ENCODE data around the gene MVB12B. TPM values are rescaled to one million over a fixed set of nuclear protein-coding genes. Genes with fewer than 3 reads are reported as not detected.
A peak's percentile ranks its signal among the peaks of the same experiment; 100 is the strongest.

The MVB12B gene
- polyA plus RNA-seq, 1 donor from 2014 or later: 39.5 TPM

DNA sequence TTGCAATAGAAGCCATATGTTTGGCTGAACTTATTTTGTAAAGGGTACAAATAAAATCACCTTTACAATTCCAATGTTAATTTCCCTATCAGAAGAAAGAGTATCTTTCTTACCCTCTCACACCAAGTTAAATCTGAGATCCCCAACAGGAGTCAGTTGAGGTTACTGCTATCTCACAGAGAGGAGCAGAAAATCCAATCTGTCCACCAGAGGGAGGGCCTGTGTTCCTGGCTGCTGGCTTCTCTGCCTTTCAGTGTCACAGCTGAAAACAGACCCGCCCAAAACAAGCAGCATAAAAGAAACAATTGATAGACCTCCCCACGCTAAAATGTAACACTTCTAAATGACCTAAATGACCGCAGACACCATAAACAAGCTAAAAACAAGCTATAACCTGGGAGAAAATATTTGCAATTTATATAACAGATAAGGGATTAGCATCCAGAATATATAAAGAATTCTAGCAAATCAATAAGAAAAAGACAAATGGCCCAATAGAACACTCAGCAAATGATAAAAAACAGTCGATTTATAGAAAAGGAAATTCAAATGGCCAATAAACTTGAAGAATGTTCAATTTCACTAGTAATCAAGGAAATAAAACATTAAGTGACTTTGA, 24.5 kb upstream of the MVB12B start:
- Histone ChIP-seq H3K27me3 (ENCODE audit: insufficient read depth, low read depth, low read length) (no peaks in the 10 kb centered on the region), H3K4me3 (ENCODE audit: low read length) (no peak overlapping the region), H3K9me3 (ENCODE audit: low read length) (no peaks in the 10 kb centered on the region), H3K4me2 (ENCODE audit: low read length) (no peak overlapping the region), H3K9ac (ENCODE audit: low read length) (no peak overlapping the region), H3K79me2 (replicated peaks; ENCODE audit: insufficient read depth, low read length) (no peaks in the 10 kb centered on the region), H3F3A (ENCODE audit: insufficient read depth, low read length, poor library complexity, severe bottlenecking) (no peaks in the 10 kb centered on the region), H3K9me2 (ENCODE audit: insufficient read depth, low read length) (no peaks in the 10 kb centered on the region), H2AFZ (ENCODE audit: low read depth, low read length) (no peak overlapping the region), H3K36me3 (ENCODE audit: insufficient read depth, low read length) (no peaks in the 10 kb centered on the region), H4K20me1 (ENCODE audit: insufficient read depth) (no peaks in the 10 kb centered on the region), H3K27ac (ENCODE audit: low read length) (no peak overlapping the region)
- TF ChIP-seq RAD21 (conservative IDR thresholded peaks at IDR 0.05): no peak
- peak; percentile 18 for TF ChIP-seq SMC3 (conservative IDR thresholded peaks at IDR 0.05; ENCODE audit: poor library complexity)

DNA sequence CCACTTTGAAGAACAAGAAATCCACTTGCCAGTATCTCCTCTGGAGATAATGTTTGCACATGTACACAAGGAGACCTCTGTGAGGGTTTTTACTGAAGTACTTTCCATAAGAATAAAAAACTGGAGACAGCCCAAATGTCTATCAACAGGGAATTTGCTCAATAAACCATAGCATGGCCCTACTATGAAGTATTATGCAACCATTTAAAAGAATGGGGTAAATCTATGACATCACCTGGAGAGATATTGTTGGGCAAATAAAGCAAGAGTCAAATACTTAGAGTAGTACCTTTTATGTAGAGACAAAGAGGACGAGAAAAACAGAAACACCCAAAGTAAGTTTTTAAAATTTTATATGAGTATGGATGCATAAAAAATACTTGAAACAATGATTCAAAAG, 23.9 kb upstream of the MVB12B start:
- H3K27ac ChIP-seq (ENCODE audit: low read length): no peak overlapping the region

DNA sequence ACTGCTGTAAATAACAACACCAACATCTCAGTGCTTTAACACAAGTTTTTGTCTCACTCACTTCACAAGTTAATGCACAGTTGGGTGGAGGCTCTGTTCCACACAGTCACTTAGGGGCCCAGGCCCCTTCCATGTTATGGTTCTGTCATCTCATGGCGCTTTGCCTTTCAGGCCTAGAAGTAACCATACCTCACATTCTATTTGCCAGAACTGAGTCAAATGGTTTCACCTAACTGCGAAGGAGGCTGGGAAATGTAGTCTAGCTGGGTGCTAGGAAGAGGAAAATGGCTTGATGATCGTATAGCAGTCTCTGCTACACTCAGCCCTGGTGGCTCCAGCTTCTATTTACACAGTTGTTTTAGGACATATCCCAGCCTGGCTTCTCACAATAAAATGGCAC, 23.1 kb upstream of the MVB12B start:
- no peaks in the 10 kb centered on the region for H3K27me3 ChIP-seq (ENCODE audit: insufficient read depth, low read depth, low read length)
- H3K27ac ChIP-seq (ENCODE audit: low read length): no peak overlapping the region
- H3K9me3 ChIP-seq (ENCODE audit: low read length): no peaks in the 10 kb centered on the region
- H3F3A ChIP-seq (ENCODE audit: insufficient read depth, low read length, poor library complexity, severe bottlenecking): no peaks in the 10 kb centered on the region
- no peaks in the 10 kb centered on the region for H3K9me2 ChIP-seq (ENCODE audit: insufficient read depth, low read length)
- H3K9ac ChIP-seq (ENCODE audit: low read length): no peak overlapping the region
- H3K79me2 ChIP-seq (replicated peaks; ENCODE audit: insufficient read depth, low read length): no peaks in the 10 kb centered on the region
- H3K4me3 ChIP-seq (ENCODE audit: low read length): no peak overlapping the region
- TF ChIP-seq MXI1 (conservative IDR thresholded peaks at IDR 0.05; ENCODE audit: poor library complexity, severe bottlenecking): no peak
- no peak for TF ChIP-seq TAF1 (IDR thresholded peaks at IDR 0.05; ENCODE audit: low read depth)
- TF ChIP-seq, protein P1, sequence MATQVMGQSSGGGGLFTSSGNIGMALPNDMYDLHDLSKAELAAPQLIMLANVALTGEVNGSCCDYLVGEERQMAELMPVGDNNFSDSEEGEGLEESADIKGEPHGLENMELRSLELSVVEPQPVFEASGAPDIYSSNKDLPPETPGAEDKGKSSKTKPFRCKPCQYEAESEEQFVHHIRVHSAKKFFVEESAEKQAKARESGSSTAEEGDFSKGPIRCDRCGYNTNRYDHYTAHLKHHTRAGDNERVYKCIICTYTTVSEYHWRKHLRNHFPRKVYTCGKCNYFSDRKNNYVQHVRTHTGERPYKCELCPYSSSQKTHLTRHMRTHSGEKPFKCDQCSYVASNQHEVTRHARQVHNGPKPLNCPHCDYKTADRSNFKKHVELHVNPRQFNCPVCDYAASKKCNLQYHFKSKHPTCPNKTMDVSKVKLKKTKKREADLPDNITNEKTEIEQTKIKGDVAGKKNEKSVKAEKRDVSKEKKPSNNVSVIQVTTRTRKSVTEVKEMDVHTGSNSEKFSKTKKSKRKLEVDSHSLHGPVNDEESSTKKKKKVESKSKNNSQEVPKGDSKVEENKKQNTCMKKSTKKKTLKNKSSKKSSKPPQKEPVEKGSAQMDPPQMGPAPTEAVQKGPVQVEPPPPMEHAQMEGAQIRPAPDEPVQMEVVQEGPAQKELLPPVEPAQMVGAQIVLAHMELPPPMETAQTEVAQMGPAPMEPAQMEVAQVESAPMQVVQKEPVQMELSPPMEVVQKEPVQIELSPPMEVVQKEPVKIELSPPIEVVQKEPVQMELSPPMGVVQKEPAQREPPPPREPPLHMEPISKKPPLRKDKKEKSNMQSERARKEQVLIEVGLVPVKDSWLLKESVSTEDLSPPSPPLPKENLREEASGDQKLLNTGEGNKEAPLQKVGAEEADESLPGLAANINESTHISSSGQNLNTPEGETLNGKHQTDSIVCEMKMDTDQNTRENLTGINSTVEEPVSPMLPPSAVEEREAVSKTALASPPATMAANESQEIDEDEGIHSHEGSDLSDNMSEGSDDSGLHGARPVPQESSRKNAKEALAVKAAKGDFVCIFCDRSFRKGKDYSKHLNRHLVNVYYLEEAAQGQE (IDR thresholded peaks at IDR 0.05; ENCODE audit: borderline replicate concordance): no peak
- TF ChIP-seq EP300 (conservative IDR thresholded peaks at IDR 0.05; ENCODE audit: poor library complexity, severe bottlenecking): no peak
- TF ChIP-seq, protein P2, sequence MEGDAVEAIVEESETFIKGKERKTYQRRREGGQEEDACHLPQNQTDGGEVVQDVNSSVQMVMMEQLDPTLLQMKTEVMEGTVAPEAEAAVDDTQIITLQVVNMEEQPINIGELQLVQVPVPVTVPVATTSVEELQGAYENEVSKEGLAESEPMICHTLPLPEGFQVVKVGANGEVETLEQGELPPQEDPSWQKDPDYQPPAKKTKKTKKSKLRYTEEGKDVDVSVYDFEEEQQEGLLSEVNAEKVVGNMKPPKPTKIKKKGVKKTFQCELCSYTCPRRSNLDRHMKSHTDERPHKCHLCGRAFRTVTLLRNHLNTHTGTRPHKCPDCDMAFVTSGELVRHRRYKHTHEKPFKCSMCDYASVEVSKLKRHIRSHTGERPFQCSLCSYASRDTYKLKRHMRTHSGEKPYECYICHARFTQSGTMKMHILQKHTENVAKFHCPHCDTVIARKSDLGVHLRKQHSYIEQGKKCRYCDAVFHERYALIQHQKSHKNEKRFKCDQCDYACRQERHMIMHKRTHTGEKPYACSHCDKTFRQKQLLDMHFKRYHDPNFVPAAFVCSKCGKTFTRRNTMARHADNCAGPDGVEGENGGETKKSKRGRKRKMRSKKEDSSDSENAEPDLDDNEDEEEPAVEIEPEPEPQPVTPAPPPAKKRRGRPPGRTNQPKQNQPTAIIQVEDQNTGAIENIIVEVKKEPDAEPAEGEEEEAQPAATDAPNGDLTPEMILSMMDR (IDR thresholded peaks at IDR 0.05; ENCODE audit: poor library complexity, severe bottlenecking): no peak
- no peak for TF ChIP-seq RAD21 (conservative IDR thresholded peaks at IDR 0.05)
- no peak for TF ChIP-seq POLR2AphosphoS5 (IDR thresholded peaks at IDR 0.05)
- TF ChIP-seq SMC3 (conservative IDR thresholded peaks at IDR 0.05; ENCODE audit: poor library complexity): no peak
- no peak for TF ChIP-seq EZH2 (IDR thresholded peaks at IDR 0.05; ENCODE audit: borderline replicate concordance, insufficient read depth, low read length, poor library complexity, severe bottlenecking)
- H4K20me1 ChIP-seq (ENCODE audit: insufficient read depth): no peaks in the 10 kb centered on the region
- H3K36me3 ChIP-seq (ENCODE audit: insufficient read depth, low read length): no peaks in the 10 kb centered on the region
- H2AFZ ChIP-seq (ENCODE audit: low read depth, low read length): no peak overlapping the region
- H3K4me2 ChIP-seq (ENCODE audit: low read length): no peak overlapping the region

More for the DNA sequence above, 23.9 kb upstream of the MVB12B start:
- H3K4me3 ChIP-seq (ENCODE audit: low read length): no peak overlapping the region
- H3K9ac ChIP-seq (ENCODE audit: low read length): no peak overlapping the region
- H3K9me3 ChIP-seq (ENCODE audit: low read length): no peaks in the 10 kb centered on the region
- H3K27me3 ChIP-seq (ENCODE audit: insufficient read depth, low read depth, low read length): no peaks in the 10 kb centered on the region
- TF ChIP-seq EZH2 (IDR thresholded peaks at IDR 0.05; ENCODE audit: borderline replicate concordance, insufficient read depth, low read length, poor library complexity, severe bottlenecking): no peak
- TF ChIP-seq, protein P1 (IDR thresholded peaks at IDR 0.05; ENCODE audit: borderline replicate concordance): no peak
- no peak overlapping the region for H3K4me2 ChIP-seq (ENCODE audit: low read length)
- no peaks in the 10 kb centered on the region for H3K9me2 ChIP-seq (ENCODE audit: insufficient read depth, low read length)
- no peaks in the 10 kb centered on the region for H3F3A ChIP-seq (ENCODE audit: insufficient read depth, low read length, poor library complexity, severe bottlenecking)
- H4K20me1 ChIP-seq (ENCODE audit: insufficient read depth): no peaks in the 10 kb centered on the region
- H3K36me3 ChIP-seq (ENCODE audit: insufficient read depth, low read length): no peaks in the 10 kb centered on the region
- H3K79me2 ChIP-seq (replicated peaks; ENCODE audit: insufficient read depth, low read length): no peaks in the 10 kb centered on the region
- no peak overlapping the region for H2AFZ ChIP-seq (ENCODE audit: low read depth, low read length)
